Mucosa of rectum (tissue), 2 donors: ENCODE data around the gene DUSP28.
A peak's percentile ranks its signal among the peaks of the same experiment; 100 is the strongest.

ENCODE experiments used
- H3K27ac ChIP-seq, 2 donors: one replicate each; pipeline ENCODE4 v1.7.0; 2013; ENCODE audit warnings: inconsistent platforms in 2 of 2, low read depth in 2 of 2, low read length in 2 of 2
- H3K27me3 ChIP-seq, 2 donors: one replicate each; pipeline ENCODE4 v1.7.0; 2013; ENCODE audit warnings: low read length in 2 of 2; ENCODE audit not compliant: control insufficient read depth in 2 of 2, insufficient read depth in 2 of 2
- H3K36me3 ChIP-seq, 2 donors: one replicate each; pipeline ENCODE4 v1.7.0; 2013; ENCODE audit warnings: low read length in 2 of 2; ENCODE audit not compliant: control insufficient read depth in 2 of 2, insufficient read depth in 2 of 2
- H3K4me1 ChIP-seq, 2 donors: one replicate each; pipeline ENCODE4 v1.7.0; 2013; ENCODE audit warnings: low read length in 2 of 2, mild to moderate bottlenecking in 1 of 2; ENCODE audit not compliant: control insufficient read depth in 2 of 2, insufficient read depth in 2 of 2
- H3K4me3 ChIP-seq, 2 donors: one replicate each; pipeline ENCODE4 v1.7.0; 2013; ENCODE audit warnings: low read length in 2 of 2
- H3K9ac ChIP-seq, 2 donors: one replicate each; pipeline ENCODE4 v1.7.0; 2013; ENCODE audit warnings: low read length in 2 of 2, low read depth in 1 of 2, mild to moderate bottlenecking in 1 of 2
- H3K9me3 ChIP-seq, 2 donors: one replicate each; pipeline ENCODE4 v1.7.0; 2013; ENCODE audit warnings: low read length in 2 of 2; ENCODE audit not compliant: control insufficient read depth in 2 of 2
- donor health status: healthy.
- donor health status: Normal muscosa, but diverticular disease.

DUSP28 gene

DNA sequence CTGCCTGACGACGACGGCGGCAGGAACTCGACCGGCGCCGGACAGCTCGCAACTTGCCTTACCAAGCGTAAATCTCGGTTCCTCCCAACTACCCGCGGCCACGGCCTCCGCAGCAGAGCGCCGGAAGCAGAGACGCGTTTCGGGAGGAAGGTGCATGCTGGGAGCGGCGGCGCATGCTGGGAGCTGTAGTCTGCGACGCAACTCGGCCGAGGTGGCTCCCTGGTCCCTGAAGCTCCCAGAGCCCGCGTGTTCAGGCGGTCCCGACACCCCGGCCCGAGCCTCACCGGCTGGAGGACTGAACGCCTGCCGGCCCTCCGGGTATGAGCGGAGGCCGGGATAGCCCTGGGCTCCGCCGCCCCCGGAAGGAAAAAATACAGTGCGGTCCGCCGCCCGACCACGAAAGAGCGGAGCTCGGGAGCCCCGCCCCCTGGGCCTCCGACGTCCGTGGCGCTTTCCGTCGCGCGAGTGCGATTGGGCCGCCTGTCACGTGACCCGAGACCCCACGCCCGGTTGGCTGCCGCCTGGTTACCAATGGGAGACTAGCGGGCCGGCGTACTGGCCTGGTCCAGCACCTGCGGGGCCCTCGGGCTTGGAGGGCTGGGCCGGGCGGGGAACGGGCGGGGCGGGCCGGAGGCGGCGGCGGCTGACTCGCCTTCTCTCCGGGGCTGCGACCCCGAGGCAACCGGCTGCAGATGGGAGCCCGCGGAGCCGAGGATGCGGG lies 26.2 kb downstream of the DUSP28 start, which contains the start of gene CAPN10:
Gene CAPN10, plus strand, starts transcription at position 537 of the 721 bp plus-strand sequence. Its CDS starts 178 bp downstream, at position 715.
- Histone ChIP-seq H3K36me3 (peaks cover 6 to 16% of the 10 kb centered on the region in 2 donors), H3K27ac (peak within 1 kb of the TSS; percentile 85 to 95), H3K4me3 (peak within 1 kb of the TSS; percentile 86 to 99), H3K9me3 (no peaks in the 10 kb centered on the region), H3K27me3 (no peaks in the 10 kb centered on the region), H3K4me1 (peaks cover 24 to 26% of the 10 kb centered on the region in 2 donors), H3K9ac (peak within 1 kb of the TSS; percentile 88 to 98)

DNA sequence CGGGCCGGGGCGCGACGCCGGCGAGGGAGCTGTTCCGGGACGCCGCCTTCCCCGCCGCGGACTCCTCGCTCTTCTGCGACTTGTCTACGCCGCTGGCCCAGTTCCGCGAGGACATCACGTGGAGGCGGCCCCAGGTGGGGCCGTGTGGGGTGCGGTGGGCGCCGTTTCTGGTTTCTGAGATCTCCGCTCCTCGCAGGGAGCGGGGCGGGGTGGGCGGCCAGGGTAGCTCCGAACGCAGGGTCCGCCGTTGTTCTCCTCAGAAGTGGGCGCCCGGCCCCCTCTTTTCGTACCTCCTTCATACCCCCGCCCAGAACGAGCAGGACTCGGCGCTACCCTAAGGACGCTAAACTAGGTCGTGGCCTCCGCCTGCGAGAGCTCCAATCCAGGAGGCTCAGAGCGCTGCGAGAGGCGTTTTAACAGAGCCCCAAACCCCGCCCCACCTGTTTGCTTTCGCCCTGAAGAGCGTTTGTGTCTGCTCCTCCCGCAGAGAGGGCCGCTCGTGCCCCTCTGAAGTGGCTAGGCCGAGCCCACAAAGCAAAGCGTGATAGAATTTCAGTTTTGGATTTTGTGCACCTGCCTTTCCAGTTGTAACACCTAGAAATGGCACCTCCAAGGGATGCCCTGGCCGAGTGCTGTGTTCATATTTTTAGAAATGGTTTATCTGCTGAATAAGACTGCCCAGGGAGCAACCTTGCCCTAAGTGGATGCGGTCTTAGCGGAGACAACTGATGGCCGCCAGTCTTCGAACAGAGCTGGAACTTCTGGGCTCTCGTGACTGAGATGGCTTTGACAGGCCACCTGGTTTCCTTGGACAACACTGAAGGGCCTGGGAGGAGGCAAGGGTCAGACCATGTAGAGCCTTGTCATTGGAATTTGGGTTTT lies 27.0 kb downstream of the DUSP28 start:
- Histone ChIP-seq H3K4me1 (peaks cover 24 to 26% of the 10 kb centered on the region in 2 donors), H3K36me3 (peaks cover 9 to 22% of the 10 kb centered on the region in 2 donors), H3K4me3 (peak overlapping the region; percentile 76 to 86), H3K27ac (peak overlapping the region; percentile 45 to 70), H3K27me3 (no peaks in the 10 kb centered on the region), H3K9me3 (no peaks in the 10 kb centered on the region), H3K9ac (peak overlapping the region; percentile 71 to 72)

DNA sequence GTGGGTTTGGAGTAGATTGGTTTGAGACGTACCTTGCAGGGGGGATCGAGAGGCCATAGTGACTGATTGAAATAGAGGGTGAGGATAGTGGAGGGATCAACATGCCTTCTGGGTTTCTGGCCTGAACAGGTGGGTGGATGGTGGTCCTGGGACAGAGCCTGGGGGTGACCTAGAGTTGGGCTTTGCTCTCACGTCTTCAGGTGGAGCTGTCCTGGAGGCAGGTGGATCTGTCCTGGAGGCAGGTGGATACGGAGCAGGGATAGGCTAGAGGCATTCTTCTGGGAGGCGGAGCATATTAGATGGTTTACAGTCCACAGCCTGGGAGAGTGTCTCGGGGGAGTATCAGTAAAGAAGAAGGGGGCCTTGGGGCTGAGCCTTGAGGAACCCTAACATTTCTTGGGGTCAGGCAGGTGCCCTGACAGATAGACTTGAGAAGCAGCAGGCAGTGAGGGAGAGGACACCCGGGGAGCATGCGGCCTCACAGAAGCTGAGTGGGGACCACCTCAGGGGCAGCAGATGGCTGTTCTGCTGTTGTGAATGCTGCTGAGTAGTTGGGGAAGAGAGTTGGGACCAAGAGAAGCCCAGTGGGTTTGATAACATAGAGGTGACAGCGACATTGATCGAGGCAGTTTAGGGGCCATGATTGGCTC lies 28.0 kb downstream of the DUSP28 start:
- H3K4me3 ChIP-seq, result peak overlapping the region in 1 of 2 donors; percentile 76
- peak overlapping the region; percentile 15 to 71 for H3K9ac ChIP-seq
- peaks cover 9 to 26% of the 10 kb centered on the region in 2 donors for H3K36me3 ChIP-seq
- H3K9me3 ChIP-seq, result no peaks in the 10 kb centered on the region
- no peaks in the 10 kb centered on the region for H3K27me3 ChIP-seq
- H3K4me1 ChIP-seq, result peaks cover 24 to 26% of the 10 kb centered on the region in 2 donors
- no peak overlapping the region for H3K27ac ChIP-seq

DNA sequence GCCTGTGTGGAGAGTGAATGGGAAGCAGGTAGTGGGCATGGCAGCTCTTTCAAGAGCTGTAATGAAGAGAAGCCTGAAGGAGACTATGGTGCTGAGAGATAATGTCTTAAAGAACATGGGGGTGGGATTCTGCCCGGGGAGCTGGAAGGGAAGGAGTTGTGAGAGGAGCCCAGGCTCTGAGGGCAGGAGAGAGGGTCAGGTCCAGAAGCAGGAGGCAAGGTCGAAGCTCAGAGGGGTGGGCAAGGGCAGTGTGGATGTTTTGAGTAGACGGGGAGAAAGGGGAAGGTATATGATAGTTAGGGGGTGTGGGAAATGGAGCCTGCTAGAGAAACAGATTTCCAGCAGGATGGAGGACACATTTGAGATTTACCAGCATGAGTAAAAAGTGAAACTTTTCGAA lies 28.5 kb downstream of the DUSP28 start:
- Histone ChIP-seq H3K4me3 (no peak overlapping the region), H3K4me1 (peaks cover 24 to 26% of the 10 kb centered on the region in 2 donors), H3K9me3 (no peaks in the 10 kb centered on the region), H3K36me3 (peaks cover 9 to 23% of the 10 kb centered on the region in 2 donors), H3K27me3 (no peaks in the 10 kb centered on the region), H3K27ac (no peak overlapping the region), H3K9ac (no peak overlapping the region)

DNA sequence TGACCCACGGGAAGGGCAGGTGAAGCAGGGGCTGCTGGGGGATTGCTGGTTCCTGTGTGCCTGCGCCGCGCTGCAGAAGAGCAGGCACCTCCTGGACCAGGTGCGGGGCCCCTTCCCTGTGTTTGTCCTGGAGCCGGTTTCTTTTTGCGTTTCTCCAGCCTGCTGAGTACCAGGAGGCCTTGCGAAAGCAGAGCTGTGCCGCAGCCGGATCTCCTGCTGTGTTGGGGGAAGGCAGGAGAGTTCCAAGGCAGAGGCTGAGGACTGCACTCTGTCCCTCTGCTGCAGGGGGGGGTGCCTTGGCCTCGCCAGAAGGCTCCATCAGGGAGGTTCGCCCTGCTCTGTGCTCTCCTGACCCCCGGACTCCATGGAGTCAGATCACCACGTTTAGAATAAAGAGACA lies 29.2 kb downstream of the DUSP28 start:
- H3K27me3 ChIP-seq, result no peaks in the 10 kb centered on the region
- no peaks in the 10 kb centered on the region for H3K9me3 ChIP-seq
- H3K9ac ChIP-seq, result no peak overlapping the region
- no peak overlapping the region for H3K4me3 ChIP-seq
- peaks cover 12 to 26% of the 10 kb centered on the region in 2 donors for H3K36me3 ChIP-seq
- peaks cover 24 to 26% of the 10 kb centered on the region in 2 donors for H3K4me1 ChIP-seq
- no peak overlapping the region for H3K27ac ChIP-seq

DNA sequence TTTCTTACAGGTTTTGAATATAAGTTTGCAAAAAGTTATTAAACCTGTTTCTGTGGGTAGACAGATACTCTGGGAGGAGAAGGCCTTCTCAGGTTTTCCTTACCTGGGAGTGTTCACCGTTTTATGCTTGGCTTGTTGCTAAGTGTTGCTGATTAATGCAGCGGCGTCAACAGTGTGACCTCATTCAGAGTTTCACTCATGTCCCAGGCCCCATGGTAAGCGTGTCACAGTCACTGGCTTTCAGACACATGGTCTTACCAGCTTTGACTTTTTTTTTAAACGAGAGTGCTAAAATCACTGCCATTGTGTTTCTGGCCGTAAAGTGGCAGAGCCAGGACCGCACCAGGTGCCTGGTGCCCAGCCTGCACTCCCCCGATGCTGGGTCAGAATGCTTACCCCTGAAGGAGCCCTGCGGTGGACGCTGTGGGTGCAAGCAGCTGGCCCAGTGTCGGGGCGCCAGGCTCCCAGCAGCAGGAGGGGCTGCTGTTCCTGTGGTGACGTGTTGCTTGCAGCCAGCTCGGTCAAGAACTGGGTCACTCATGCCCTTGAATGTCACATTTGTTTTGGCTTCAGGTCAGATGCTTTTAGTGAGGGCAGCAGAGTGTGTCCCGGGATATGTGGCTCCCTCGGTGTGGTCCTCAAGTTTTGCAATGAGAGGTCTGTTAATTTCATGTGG lies 29.8 kb downstream of the DUSP28 start:
- H3K9me3 ChIP-seq, result no peaks in the 10 kb centered on the region
- H3K36me3 ChIP-seq, result peaks cover 12 to 26% of the 10 kb centered on the region in 2 donors
- H3K27me3 ChIP-seq, result no peaks in the 10 kb centered on the region
- H3K9ac ChIP-seq, result no peak overlapping the region
- no peak overlapping the region for H3K4me3 ChIP-seq
- H3K27ac ChIP-seq, result no peak overlapping the region
- H3K4me1 ChIP-seq, result peaks cover 18 to 20% of the 10 kb centered on the region in 2 donors

DNA sequence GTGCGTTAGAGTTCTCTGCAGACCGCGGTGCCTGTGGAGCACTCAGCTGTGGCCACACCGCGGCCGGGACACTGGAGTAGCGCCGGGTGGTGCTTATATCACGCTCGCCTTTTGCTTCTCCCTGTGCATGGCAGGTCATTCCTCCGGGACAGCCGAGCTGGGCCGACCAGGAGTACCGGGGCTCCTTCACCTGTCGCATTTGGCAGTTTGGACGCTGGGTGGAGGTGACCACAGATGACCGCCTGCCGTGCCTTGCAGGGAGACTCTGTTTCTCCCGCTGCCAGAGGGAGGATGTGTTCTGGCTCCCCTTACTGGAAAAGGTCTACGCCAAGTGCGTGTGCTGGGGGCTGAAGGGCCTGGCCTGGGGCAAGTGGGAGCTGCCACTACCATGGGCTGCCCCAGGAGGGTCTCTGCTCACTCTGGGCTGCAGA lies 30.5 kb downstream of the DUSP28 start:
- peaks cover 13 to 26% of the 10 kb centered on the region in 2 donors for H3K36me3 ChIP-seq
- no peak overlapping the region for H3K9ac ChIP-seq
- no peak overlapping the region for H3K27ac ChIP-seq
- H3K4me1 ChIP-seq, result peaks cover 11 to 13% of the 10 kb centered on the region in 2 donors
- no peaks in the 10 kb centered on the region for H3K9me3 ChIP-seq
- no peak overlapping the region for H3K4me3 ChIP-seq
- no peaks in the 10 kb centered on the region for H3K27me3 ChIP-seq

DNA sequence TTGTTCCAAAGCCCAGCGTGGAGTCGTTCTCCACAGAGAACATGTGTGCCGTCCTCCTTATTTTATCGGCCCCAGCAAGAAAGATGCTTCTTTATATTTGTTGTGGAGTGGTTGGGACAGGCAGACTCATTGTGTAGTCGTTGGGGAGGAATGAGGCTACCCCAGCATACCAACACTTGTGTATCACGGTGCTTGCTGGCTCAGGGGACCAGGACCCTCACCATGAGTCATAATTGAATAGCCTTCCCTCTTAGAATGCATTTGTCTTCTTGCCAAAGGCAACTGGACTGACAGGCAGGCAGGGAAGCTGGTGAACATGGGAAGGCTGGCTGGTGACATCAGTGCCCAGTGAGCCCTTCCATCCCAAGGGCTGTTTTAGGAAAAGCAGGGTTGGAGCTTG lies 31.1 kb downstream of the DUSP28 start:
- Histone ChIP-seq H3K36me3 (peaks cover 16 to 28% of the 10 kb centered on the region in 2 donors), H3K4me1 (peaks cover 10 to 12% of the 10 kb centered on the region in 2 donors), H3K9ac (no peak overlapping the region), H3K4me3 (no peak overlapping the region), H3K27me3 (no peaks in the 10 kb centered on the region), H3K9me3 (no peaks in the 10 kb centered on the region), H3K27ac (no peak overlapping the region)

DNA sequence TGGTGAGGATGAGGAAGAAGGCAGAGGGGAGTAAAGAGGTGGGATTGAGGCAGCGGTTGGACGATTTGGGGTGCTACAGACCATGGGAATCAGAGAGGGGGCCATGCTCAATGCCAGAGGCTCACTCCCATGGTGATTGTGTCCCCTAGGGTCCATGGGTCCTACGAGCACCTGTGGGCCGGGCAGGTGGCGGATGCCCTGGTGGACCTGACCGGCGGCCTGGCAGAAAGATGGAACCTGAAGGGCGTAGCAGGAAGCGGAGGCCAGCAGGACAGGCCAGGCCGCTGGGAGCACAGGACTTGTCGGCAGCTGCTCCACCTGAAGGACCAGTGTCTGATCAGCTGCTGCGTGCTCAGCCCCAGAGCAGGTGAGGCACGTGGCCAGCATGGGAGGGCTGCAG lies 31.6 kb downstream of the DUSP28 start:
- peaks cover 16 to 30% of the 10 kb centered on the region in 2 donors for H3K36me3 ChIP-seq
- peaks cover 10 to 12% of the 10 kb centered on the region in 2 donors for H3K4me1 ChIP-seq
- H3K9ac ChIP-seq, result no peak overlapping the region

More for the DNA sequence above, 31.6 kb downstream of the DUSP28 start:
- no peak overlapping the region for H3K27ac ChIP-seq
- H3K9me3 ChIP-seq, result no peaks in the 10 kb centered on the region
- no peaks in the 10 kb centered on the region for H3K27me3 ChIP-seq
- no peak overlapping the region for H3K4me3 ChIP-seq
